Activated CD4-positive, alpha-beta T cell treated with anti-CD3 and anti-CD28 coated beads, Interleukin-2, amount 50 U/mL, for 48 hours (primary cell): ENCODE results near the gene INTS2.
"Not testable (repeated sequence)": the region's sequence is repeated elsewhere in the genome, so short reads cannot be mapped to it uniquely, and the experiment has no call there.

ENCODE experiments used
- DNase-seq, 2 experiments: peaks; one replicate each; pipeline ENCODE4 v3.0.0-alpha.2; 2020

INTS2 gene, protein sequence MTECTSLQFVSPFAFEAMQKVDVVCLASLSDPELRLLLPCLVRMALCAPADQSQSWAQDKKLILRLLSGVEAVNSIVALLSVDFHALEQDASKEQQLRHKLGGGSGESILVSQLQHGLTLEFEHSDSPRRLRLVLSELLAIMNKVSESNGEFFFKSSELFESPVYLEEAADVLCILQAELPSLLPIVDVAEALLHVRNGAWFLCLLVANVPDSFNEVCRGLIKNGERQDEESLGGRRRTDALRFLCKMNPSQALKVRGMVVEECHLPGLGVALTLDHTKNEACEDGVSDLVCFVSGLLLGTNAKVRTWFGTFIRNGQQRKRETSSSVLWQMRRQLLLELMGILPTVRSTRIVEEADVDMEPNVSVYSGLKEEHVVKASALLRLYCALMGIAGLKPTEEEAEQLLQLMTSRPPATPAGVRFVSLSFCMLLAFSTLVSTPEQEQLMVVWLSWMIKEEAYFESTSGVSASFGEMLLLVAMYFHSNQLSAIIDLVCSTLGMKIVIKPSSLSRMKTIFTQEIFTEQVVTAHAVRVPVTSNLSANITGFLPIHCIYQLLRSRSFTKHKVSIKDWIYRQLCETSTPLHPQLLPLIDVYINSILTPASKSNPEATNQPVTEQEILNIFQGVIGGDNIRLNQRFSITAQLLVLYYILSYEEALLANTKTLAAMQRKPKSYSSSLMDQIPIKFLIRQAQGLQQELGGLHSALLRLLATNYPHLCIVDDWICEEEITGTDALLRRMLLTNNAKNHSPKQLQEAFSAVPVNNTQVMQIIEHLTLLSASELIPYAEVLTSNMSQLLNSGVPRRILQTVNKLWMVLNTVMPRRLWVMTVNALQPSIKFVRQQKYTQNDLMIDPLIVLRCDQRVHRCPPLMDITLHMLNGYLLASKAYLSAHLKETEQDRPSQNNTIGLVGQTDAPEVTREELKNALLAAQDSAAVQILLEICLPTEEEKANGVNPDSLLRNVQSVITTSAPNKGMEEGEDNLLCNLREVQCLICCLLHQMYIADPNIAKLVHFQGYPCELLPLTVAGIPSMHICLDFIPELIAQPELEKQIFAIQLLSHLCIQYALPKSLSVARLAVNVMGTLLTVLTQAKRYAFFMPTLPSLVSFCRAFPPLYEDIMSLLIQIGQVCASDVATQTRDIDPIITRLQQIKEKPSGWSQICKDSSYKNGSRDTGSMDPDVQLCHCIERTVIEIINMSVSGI

DNA sequence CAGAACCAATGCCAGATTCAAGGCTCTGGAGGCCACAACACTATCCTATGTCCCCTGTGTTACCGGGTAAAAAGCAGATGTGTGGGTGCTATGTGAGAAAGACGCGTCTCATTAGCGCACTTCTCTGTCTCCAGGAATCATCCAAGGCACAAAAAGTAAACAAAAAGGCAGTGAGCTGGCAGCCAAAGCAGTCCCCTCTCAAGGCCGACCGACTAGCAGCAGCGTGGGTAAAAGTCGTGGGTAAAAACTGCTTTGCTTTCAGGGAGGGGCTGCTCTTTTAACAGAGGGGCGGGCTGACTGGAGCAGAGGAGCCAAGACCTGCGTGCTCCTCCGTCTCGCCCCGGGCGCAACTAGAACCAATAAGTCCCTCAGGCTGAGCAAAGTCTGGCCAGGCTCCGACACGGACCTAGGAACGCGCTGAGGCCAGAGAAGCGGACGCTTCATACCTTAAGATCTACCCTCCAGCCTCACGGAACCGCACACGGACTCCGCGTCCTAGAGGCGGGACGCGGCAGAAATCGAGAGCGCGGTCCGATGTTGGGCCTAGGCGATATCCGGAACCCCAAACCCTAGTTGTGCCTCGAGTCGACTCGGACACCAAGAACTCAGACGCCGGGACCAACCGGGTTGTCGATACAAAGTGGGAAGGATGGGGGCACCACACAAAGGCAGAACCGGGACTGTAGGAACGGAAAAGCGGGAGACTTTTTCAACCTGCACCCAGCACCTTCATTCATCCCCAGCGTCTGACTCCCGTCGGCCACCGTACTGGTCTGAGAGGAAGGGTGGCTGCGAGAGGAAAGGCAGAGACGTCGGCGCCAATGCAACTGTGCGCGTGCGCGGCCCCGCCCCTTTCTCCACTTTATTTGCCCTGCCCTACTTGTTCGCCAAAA is at the start of gene INTS2:
INTS2 (minus strand) TSS at position 775 of the 893 bp plus-strand sequence. CDS start 1,338 bp downstream, outside the sequence.
- DNase-seq = peak; percentile 95 to 97

DNA sequence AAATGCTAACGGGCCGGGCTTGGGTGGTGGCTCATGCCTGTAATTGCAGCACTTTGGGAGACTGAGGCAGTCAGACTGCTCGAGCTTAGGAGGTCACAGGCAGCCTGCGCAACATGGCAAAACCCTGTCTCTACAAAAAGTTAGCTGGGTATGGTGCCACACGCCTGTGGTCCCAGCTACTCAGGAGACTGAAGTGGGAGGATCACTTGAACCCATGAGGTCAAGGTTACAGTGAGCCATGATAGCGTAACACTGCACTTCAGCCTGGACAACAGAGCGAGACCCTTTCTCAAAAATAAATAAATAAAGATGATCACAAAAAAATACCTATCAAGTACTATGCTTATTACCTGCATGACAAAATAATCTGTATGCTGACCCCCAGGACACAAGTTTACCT is 46.3 kb upstream of the INTS2 start:
- DNase-seq = no peak

DNA sequence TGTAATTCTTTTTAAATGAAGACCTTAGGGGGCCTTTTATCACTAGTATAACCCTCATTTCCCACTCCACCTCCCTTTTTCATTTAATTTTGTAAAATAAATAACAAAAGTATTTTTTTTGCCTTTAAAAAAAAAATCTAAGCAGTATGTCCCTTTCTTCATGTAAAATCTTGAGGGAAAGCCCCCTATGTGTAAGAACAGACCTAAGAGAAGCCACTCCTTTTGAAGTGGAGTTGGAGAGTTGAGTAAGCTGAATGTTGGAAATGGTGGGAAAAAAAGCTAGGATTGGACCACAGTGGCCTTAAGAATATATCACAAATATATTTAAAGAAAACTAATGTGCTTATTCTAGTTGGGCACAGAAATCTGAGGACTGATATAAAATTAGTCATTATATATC is 44.5 kb upstream of the INTS2 start:
- DNase-seq = no peak

DNA sequence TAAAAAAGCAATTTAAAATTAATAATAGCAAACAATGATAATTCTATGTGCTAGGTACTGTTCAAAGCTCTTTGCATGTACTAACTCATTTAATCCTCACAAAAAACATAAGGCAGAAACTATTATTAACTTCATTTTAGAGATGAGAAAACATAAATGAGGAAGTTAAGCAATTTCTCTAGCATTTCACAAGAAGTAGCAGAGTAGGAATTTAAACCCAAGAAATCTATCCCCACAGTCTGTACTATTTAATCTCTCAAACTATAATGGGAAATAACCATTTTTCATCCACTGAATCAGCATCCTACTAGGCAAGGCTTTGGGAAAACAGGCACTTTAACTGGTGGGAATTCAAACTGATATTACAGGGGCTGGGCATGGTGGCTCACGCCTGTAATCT is 42.2 kb upstream of the INTS2 start:
- DNase-seq = no peak

DNA sequence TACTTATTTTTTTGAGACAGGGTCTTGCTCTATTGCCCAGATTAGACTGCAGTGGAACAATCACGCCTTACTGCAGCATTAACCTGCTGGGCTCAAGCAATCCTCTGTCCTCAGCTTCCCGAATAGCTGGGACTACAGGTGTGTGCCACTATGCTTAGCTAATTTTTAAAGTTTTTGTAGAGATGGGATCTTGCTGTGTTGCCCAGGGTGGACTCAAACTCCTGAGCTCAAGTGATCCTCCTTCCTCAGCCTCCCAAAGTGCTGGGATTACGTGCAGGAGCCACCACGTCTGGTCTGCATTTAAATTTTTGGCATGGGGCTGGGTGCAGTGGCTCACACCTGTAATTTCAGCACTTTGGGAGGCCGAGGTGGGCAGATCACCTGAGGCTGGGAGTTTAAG is 41.0 kb upstream of the INTS2 start:
- no peak for DNase-seq

DNA sequence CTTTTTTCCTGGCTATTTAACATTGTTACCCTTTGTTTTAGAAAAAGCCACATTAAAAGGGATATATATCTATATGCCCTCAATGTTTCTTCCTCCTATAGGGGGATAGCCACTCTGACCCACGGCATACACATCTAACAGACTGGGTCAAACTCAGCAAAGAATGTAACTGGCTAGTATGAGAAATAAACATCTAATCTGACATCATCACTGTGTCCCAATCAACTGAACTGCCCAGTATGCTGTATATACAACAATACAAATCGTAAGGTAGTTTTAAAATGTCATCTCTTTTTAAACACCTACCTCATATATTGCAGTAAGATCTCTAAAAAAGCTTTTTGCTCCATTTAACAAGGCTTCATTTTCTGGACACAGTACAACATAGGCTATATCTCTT is 39.9 kb upstream of the INTS2 start:
- no peak for DNase-seq

DNA sequence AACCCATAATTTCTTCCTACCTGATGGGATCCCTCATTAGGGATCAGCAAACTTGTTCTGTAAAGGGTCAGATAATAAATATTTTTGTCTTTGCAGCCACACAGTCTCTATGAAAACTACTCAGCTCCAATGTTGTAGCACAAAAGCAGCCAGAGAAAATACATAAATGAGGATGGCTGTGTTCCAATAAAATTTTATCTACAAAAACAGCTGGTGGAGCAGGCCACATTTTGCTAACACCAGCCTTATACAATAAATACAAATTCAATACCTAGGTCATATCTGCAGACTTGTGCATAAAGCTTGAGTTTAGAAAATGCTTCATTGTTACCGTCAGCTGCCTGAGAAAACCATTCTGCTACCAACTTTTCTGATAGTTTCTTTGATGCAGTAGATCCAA is 38.4 kb upstream of the INTS2 start:
- no peak for DNase-seq

DNA sequence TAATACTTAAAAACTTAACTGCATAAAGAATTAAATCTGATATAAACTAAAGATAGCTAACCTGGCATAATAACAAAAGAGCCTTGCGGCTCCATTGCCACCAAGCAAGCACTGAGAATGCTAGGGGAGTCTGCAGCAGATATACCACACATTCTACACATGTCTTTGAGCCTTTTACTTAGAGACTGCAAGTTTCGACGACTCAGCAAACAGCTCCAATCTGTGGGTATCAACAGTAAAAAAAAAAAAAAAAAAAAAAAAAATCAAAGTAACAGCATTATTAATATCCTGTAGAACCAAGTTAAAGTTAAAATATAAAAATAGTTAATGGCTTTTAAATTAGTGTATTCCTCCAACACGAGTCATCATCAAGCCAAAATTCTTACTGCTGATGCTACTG is 27.8 kb upstream of the INTS2 start:
- no peak for DNase-seq

DNA sequence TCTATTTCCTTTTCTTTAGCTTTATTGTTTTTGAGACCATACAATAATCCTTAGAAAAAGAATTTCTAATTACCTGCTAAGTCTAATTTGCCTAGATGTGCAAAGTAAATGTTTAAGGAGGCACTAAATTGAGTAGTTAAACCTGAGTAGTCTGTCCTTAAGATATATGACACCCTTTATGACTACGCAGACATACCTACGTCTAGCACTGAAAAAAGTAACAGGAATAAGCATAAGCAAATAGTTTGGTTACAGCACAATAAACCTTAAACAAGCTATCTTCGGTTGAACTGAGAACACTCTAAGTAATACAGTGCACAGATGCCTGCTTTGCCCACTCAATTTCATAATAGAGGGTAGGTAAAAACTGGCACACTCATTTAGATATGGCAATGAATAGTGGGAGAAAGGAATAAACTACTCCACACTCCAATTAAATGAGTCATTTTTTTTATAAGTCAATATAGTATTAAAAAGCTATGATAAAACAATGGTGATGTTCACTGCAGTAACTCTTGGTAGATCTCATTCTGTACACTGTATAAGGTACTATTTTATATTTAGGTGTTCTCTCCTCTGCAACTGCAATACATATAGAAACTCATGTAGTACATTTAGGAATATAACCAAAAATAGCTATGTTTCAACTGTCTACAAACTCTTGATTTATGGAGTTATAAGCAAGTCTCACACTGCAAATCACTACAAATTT is 19.7 kb upstream of the INTS2 start:
- DNase-seq = no peak

DNA sequence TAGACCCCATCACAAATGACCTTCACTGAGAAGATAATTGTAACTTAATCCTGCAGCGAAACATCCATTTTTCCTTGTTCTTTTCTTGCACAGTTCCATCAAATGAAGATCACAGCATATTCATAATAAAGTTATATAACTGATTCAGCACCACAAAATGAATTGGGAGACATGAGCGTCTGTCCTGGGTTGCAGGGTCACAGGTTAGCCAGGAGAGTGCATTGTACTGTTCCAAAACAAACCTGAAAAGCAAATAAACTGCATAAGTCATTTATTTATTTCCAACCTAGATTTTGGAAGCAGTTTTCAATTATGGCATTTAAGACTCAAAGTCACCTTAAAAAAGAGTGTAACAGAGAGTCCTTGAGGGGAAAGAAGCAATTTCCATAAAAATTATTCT is 18.6 kb upstream of the INTS2 start:
- no peak for DNase-seq

DNA sequence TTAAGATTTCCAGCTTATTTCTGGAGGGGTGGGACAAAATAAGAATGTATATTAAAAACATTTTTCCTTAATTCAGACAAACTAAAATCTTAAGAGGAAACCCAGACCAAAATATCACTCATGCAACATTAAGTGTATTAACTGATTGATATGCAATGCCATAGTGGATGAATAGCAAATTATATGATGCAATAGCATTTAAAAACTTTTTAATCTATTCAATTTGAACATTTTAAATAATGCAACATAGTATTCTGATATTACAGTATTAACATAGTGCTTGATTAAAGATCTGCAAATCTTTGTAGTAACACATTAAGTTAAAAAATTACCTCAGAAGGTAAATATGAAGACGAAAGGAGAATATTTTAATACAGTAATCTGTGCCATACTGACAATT is 15.3 kb upstream of the INTS2 start:
- DNase-seq = no peak

DNA sequence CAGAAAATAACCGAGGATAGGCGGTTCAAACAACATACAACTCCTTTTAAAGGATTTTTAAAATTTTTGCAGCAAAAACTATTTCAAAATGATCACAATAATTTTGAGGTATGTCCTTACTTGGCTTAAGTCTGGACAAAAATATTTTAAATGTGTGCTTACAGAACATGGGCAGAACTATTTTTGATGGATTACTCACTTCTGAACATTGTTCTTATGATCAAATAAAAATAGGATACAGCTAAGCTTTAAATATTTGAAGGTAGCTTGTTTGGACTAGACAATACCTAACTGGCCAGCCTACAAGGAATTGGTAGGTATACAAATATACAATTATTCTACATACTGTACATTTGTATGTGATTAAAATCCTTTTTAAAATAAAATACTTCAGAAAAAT is 14.3 kb upstream of the INTS2 start:
- no peak for DNase-seq

DNA sequence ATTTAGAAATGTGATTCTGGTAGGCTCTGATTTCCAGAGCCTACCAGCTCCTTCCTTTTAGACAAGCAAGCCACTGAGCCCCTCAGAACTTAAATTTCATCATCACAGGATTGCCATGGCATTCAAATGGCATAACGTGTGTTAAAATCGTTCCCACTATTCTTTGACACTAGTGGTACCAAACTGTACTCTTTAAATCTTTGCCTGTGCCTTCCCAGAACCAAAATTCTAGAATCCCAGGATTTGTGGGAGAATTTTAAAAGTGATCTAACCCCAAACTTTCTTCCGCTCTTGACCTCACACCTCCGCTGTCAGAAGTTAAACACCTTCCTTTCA is 287 bp upstream of the INTS2 start:
- DNase-seq = no peak

DNA sequence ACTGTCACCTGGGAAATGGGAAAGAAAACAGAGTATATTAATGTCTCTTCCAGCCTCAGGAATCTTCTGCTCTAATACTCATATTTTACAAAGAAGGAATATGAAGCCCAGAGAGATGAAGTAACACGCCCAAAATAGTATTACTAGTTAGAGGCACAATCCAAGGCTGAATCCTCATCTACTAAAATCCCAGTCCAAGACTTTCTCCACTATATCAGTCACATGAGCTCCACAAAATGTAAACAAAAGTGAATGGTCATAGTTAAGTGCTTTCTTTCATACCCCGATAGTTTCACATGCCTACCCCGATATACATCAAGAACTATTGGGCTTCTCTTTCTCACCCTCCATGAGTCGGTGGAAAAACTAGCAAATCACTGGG is 965 bp downstream of the INTS2 start:
- DNase-seq = no peak

DNA sequence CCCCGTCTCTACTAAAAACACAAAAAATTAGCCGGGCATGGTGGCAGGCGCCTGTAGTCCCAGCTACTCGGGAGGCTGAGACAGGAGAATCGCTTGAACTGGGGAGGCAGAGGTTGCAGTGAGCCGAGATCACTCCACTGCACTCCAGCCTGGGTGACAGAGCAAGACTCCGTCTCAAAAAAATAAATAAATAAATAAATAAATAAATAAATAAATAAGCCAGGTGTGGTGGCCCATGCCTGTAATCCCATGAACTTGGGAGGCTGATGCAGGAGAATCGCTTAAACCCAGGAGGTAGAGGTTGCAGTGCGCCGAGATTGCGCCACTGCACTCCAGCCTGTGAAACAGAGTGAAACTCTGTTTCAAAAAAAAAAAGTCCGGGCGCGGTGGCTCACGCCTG is 12.6 kb downstream of the INTS2 start:
- DNase-seq = not testable (repeated sequence)

DNA sequence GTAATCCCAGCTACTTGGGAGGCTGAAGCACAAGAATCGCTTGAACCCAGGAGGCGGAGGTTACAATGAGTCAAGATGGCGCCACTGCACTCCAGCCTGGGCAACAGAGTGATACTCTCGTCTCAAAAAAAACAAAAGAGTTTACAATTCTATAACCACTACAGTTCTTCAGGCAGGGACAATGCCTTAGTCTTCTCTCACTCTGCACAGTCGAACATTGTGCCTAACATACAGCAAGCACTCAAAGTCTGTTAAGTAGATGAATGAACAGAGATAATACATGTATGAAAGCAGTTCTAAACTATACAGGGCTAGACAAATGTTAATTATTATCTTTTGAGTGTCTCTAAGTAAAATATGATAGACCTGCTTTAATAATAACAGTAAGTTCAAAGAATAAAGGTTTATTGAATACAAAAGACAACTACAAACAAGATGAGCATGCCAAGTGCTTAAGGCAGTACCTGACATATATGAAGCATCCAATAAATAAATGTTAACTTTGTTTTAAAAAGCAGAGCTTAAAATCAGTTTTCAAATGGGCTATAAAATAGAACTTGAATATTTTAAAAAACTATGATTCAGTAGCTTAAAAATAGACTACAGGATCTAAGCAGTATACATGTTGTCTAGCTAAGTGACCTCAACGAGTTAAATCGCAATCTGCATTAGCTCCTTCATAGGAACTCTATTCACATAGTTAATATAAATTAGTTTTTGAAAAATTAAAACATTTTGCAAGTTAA is 19.3 kb downstream of the INTS2 start:
- DNase-seq = no peak

DNA sequence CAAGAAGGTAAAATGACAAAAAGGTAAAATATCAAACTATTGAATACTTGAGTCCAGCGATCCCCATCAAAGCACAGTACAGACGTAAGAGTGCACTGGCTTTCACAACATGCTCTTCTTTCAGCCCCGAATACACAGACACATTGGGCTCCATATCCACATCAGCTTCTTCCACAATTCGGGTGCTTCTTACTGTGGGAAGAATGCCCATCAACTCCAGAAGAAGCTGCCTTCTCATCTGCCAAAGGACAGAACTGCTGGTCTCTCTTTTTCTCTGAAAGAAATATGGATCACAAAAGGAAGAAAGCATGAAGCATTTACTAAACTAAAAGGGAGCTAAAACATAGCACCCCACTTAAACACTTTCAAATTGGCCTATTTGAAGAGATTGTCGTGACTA is 20.4 kb downstream of the INTS2 start:
- no peak for DNase-seq

DNA sequence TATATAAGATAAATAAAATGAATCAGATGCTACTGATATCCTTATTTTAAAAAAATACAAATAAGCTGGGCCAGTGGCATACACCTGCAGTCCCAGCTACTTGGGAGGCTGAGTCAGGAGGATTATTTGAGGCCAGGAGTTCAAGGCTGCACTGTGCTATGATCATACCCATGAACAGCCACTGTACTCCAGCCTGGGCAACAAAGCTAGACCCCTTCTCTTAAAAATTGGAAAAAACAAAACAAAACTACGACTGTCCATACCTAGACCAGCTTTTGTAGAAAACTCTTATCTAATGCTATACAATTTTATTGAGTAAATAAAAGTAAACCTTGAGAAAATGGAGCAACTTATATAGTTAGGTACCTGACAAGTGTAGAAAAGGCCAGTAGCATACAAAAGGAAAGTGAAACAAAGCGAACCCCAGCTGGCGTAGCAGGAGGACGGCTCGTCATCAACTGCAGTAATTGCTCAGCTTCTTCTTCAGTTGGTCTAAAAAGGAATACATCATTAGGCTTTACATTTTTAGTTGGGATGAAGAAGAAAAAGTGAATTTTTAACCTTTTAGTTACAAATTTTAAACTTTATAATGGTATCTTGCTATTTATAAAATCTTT is 23.6 kb downstream of the INTS2 start:
- DNase-seq = peak; percentile 8 to 24

DNA sequence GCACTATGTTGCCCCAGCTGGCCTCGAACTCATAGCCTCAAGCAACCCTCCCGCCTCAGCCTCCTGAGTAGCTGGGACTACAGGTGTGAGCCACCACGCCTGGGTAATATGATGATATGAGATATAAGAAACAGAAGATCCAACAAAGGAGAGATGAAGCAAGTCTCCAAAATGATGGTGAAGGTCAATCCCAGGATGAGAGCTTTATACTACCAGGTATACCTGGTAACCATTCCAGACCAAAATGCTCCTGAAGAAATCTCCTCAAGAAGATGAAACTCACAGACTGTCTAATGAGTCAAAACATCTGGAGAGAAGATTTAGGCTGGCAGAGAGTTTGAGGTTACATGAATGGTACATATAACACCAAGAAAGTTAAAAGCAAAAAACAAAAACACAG is 24.5 kb downstream of the INTS2 start:
- no peak for DNase-seq

DNA sequence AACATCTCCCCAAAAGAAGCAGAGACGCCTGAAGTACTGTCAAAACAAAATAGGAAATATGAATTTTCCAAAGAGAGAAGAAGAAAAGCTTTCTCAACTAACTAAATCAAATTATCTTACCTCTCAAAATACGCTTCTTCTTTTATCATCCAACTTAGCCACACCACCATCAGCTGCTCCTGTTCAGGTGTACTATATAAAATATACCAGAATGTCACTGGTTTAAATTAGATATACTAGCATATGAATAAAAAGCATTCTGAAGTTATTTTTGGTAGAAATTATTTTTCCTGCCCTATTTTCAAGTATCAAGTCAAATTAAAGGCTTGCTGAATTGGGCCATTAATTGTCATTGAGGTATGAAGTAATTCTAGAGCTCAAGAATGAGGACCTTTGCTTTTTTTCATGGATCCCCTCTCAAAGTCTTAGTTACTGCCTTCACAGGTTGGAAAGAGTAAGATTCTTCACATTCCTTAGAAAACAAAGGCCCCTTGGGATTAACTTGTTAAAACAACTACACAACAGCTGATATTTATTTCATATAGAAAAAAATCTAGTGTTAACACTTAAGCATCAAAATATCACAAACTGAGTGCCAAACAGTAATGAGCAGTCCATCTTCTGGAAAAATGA is 30.1 kb downstream of the INTS2 start:
- no peak for DNase-seq
